NCI-H2029 (cell line): Measurements from ENCODE around the gene HNRNPA1L2.
"Not testable (repeated sequence)": the region's sequence is repeated elsewhere in the genome, so short reads cannot be mapped to it uniquely, and the experiment has no call there.

Experiments used
- DNase-seq: peaks from one replicate; lab custom pipeline; 2025; lab: John Stamatoyannopoulos, UW

Gene HNRNPA1L2

DNA sequence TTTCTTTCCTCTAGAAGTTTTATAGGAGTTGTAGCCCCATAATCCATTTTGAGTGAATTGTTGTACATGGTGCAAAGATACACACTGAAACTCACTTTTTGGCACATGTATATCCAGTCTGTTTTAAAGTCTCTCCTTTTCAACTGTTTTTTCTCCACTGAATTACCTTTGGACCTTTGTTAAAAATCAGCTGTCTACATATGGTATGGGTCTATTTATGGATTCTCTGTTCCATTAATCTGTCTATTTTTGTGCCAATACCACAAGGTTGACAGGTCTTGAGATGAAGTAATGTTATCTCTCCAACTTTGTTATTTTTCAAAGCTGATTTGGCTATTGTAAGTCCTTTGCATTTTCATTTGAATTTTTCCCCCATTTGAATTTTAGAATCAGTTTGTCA, 4.7 kb downstream of the HNRNPA1L2 start:
- DNase-seq: no peak

DNA sequence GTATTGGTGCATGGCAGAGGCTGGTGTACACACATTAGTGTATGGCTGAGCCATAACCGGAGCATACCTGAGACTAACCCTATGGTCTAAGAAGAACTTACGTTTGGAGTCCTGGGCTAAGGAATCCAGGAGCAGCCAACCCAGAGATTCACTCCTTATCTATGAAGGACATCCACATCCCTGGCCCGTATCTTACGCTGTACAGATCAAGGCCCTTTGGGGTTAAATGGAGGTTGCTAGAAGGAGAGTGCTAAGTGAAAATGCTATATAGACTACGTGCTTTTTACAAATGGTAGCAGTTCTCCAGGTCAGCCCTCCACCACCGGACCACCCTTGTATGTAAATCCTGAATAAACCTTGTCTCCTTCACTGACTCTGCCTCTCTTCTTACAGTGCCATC, 8.5 kb downstream of the HNRNPA1L2 start:
- no peak for DNase-seq

DNA sequence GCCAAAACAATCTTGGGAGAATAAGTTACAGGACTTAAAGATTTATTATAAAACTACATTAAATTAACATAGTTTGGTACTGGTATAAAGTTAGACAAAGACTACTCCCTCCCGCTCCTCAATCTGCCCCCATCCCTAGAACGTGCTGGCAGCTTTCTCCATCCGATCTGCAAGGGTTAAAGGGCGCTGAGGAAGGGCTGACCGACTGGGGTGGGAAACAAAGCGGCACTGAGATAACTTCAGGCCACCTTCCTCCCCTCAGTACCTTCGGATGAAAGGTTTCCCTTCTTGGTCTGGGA, 9.6 kb downstream of the HNRNPA1L2 start:
- peak; percentile 55 for DNase-seq

DNA sequence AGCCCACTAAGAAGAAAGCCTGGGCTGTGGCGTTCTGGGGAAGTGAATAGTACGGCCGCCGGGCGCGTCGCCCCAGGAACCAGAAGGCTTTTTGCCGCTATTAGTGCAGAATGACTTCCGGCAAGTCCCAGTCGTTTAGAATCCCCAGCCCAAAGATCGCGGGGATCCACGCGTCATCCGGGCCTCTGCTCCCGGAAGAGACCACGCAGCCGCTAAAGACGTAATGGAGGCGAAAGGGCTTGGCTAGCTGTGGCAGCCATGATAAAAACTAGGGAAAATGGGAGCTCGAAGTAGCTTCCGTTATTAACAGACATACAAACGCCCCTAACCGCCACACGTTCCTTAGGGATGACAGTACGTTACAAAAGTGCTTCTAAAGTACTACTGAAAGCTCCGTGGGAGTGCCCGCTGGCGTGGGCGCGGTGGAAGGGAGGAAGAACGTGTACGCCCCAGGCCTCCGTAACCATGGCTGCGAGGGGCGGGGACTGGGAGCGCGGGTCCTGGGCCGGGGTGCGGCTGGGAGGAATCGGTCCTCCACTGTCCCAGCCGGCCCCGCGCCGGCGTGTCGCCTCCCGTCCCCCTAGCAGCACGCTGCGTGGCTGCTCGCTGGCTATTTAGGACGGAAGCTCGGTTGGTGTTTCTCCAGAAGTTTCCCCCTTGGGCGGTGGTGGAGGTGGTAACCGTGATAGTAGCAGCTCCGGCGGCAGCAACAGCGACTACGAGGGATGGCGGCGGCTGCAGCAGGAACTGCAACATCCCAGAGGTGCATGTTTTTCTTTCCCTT, 10.2 kb downstream of the HNRNPA1L2 start, which contains the start of gene SUGT1:
Gene SUGT1, plus strand, starts transcription at position 641 of the 784 bp plus-strand sequence. Its CDS starts 85 bp downstream, at position 726.
- peak; percentile 85 for DNase-seq

DNA sequence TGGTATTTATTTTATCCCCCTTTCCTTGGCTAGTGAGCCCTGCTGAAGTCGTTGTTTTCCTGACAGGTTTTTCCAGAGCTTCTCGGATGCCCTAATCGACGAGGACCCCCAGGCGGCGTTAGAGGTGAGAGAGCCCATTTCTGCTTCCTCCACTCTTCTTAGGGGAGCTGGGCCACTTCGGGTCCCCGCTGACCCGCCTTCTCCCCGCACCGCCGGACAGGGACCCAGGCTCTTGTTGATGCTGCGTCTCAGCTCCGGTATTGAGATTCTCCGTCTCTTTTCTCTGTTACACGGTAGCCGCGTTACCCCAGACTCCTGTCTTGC, 10.7 kb downstream of the HNRNPA1L2 start:
- no peak for DNase-seq

DNA sequence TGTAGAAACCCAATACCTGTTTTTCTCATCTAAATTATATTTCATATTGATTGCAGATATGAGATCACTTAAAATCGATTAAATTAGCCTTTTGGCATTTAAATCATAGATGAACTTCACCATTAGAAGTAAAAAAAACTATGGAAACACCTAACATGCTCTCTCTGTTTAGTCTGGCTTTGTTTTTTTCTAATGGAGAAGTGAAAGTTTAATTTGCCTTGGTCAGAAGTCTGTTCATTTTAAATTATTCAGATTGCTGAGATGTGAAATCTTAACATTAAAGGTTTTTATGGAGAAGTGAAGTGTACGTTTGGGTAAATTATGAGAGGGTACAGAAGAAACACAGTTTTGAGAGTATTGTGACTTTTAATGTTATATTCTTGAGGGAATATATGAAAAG, 17.1 kb downstream of the HNRNPA1L2 start:
- DNase-seq: no peak

DNA sequence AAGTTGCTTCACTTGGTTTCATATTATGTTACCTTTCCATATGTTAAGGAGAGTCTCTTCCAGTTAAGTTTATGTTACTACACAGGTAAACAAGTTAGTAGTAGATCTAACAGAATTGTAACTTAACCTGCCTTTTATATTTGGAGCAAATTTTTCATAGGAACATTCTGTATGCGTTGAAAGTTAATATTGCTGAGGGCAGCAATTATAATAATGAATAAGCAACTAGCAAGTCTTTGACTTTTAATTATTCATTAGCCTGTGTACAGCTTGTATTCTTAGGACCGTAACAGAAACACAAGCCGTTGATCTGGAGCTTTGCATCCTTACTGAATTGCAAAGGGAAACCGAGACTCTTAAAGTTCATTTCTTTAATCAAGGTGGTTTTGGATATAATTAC, 22.0 kb downstream of the HNRNPA1L2 start:
- no peak for DNase-seq

DNA sequence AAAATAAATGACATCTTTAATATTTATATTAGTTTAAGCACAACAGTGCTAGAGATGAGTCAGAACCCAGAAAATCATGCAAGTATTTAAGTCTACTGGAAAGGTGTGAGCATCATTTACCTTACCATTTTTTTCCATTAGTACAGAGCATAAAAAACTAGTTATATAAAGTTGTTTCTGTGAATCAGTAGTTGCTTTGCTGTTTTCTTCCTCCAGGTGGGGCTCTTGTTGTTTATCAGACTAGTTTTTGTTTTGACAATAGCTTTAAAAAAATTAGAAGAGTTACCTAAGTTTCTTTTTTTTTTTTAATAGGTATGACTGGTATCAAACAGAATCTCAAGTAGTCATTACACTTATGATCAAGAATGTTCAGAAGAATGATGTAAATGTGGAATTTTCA, 23.1 kb downstream of the HNRNPA1L2 start:
- DNase-seq: no peak

DNA sequence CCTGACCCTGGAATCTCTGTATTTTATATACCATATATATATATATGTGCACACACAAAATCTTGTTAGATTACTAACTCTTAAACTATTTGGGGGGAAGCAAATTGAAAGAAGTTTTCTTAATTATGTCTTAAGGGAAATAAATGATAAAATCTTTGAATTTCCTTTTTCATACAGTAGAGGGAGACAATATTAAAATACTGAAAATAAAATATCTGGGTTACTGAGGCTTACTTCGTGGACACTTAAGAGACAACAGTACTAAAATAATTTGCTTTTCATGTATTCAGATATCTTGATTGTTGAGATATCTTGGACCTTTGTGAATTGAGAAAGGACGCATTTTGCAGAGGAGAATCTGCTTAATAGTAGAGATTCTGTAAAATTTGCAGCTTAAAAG, 27.4 kb downstream of the HNRNPA1L2 start:
- no peak for DNase-seq

DNA sequence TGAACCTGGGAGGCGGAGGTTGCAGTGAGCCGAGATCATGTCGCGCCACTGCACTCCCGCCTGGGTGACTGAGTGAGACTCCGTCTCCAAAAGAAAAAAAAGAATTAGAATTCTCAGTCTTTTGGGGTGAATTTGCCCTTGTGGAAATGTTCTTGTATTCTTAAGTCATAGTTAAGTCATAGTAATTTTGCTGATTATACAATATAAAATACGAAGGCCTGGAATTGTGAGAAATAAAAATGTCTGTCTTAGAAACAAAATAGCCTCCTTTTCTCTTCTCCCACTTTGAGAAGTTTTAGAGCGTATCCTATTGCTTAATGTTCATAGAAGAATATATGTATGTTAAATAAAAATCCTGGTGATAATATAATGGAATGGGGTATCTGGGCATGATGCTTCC, 28.5 kb downstream of the HNRNPA1L2 start:
- DNase-seq: no peak

DNA sequence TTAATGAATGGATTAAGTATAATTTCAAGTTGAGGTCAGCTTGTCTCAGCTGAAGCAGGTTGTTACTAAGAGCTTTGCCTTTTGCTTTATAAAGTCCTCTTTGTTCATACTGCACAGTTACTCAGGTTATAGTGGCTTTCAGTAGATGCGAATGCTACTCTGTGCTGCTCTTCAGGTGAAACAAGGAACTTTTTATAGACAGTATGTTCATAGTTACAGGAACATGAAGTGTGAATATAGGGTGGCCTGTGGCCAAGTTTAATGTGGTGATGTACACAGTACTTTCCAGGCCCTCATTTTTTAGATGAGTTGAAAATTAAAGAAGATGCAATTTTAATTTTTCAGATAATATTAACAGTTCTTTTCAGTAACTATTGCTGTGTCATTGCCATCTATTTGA, 31.2 kb downstream of the HNRNPA1L2 start:
- no peak for DNase-seq

DNA sequence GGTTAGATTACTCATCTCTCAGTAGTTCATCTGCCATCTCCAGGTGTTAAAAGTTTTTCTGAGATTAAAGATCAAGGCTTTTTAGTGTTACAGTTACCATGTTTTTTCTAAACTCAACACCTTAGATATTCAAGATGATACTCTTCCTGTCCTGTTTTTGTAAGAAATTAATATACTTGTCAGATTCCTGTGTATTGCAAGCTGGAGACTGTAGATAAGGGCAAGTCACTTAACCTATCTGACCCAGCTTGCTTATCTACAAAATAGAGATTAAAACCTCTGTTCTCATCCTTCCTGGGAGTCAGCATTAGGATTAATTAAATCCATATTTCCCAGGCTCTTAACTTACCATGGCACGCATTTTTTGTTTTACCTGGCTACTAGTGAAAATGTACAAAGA, 35.6 kb downstream of the HNRNPA1L2 start:
- DNase-seq: no peak

DNA sequence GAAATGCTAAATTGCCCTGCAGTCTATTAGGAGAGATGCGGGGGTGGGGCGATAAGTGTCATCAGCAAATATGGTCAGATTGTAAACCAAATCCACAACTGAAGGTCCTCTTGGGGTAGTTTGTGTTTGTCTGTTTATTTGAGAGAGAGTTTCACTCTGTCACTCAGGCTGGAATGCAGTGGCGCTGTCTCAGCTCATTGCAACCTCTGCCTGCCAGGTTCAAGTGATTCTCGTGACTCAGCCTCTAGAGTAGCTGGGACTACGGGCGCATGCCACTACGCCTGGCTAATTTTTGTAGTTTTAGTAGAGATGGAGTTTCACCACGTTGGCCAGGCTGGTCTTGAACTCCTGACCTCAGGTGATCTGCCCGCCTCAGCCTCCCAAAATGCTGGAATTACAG, 43.6 kb downstream of the HNRNPA1L2 start:
- DNase-seq: not testable (repeated sequence)

DNA sequence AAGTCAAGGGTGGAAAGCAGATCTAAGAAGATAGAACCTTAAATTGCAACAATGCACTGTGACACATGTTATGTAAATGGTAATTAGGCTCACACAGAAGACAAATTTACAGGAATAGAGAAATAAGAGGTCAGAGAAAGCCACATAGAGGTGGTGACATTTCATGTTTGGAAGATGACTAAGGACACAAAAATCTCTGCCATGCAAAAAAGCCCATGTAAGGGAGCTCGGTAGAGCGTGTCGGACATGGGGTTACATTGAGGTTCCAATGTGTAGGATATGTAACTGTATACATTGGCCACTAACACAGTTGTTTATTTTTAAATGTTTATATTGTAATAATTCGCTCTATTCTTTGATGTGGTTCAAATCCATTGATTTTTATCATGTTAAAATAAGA, 44.1 kb downstream of the HNRNPA1L2 start:
- DNase-seq: no peak
